Vagina (tissue), 2 donors: Measurements from ENCODE around the gene TMC7. TPM values are rescaled to one million over a fixed set of nuclear protein-coding genes. Genes with fewer than 3 reads are reported as not detected.

Experiments used
- DNase-seq, 2 donors: peaks; one replicate each; pipeline ENCODE4 v3.0.0-alpha.2; 2017; ENCODE audit errors: extremely low spot score in 2 of 2
- H3K27ac ChIP-seq: fragments of 200-600 bp; sonication (generic); one replicate; pipeline ENCODE4 v1.5.1; 2019
- H3K27me3 ChIP-seq: fragments of 200-600 bp; sonication (generic); one replicate; pipeline ENCODE4 v1.5.1; 2019
- H3K36me3 ChIP-seq, 2 donors: fragments of 200-600 bp; sonication (generic); one replicate each; pipeline ENCODE4 v1.5.1; 2017 to 2019
- H3K4me1 ChIP-seq: fragments of 200-600 bp; sonication (generic); one replicate; pipeline ENCODE4 v1.5.1; 2019
- H3K4me3 ChIP-seq, 2 donors: fragments of 200-600 bp; sonication (generic); 1 replicate in 1 of 2; 2 replicates in 1 of 2; pipeline ENCODE4 v1.5.1; 2016 to 2019
- H3K9me3 ChIP-seq: fragments of 200-600 bp; sonication (generic); one replicate; pipeline ENCODE4 v1.5.1; 2019
- CTCF ChIP-seq, 3 experiments: fragments of 450-650 bp in 2 of 3; fragments of 200-600 bp in 1 of 3; sonication (generic) in 1 of 3; IDR thresholded peaks; one replicate each; pipeline ENCODE4 v1.5.1; 2017 to 2019; ENCODE audit warnings: antibody characterized with exemption in 3 of 3, mild to moderate bottlenecking in 2 of 3, moderate library complexity in 2 of 3
- POLR2A ChIP-seq, 2 donors: fragments of 450-650 bp; IDR thresholded peaks; one replicate each; pipeline ENCODE4 v1.6.1; 2017; ENCODE audit warnings: antibody characterized with exemption in 2 of 2, mild to moderate bottlenecking in 2 of 2, moderate library complexity in 2 of 2
- POLR2AphosphoS5 ChIP-seq, 2 donors: sonication (generic); formaldehyde crosslinking; IDR thresholded peaks; one replicate each; pipeline ENCODE4 v1.9.0; 2017; ENCODE audit warnings: antibody characterized with exemption in 2 of 2, mild to moderate bottlenecking in 2 of 2, low read depth in 1 of 2; ENCODE audit not compliant: insufficient read depth in 1 of 2
- intact Hi-C: fragments of 100-400 bp; cut with DNase I; formaldehyde crosslinking; loops from one replicate; pipeline ENCODE4 v1.15.1; 2023
- total RNA-seq: library from RNA; depleted of rRNA; stranded (reverse); fragments of >200 nt; gene quantifications from one replicate; pipeline ENCODE4 v1.2.3, GENCODE V29; 2016

The TMC7 gene
- total RNA-seq, 1 donor from 2014 or later, result 1.7 TPM

DNA sequence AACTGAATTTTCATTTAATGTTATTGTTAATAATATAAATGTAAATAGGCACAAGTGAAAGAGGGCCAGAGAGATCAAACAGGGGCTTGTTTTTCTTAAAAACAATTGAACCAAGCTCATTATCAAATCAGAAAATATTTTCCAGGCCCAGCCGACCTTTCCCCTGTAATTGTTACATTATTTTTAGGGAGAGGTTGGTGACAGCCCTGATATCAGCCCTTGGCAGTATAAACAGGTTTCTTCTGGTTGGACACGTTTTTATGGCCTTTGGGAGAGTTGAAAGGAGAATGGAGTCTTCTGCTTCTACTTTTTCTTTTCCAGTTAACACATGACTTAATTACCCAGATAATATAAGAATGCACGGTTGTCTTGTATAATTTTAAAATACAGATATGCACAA lies 43.7 kb downstream of the TMC7 start:
- Histone ChIP-seq H3K27ac (no peak overlapping the region), H3K9me3 (no peaks in the 10 kb centered on the region), H3K4me3 (no peak overlapping the region), H3K27me3 (no peaks in the 10 kb centered on the region), H3K36me3 (no peaks in the 10 kb centered on the region), H3K4me1 (no peaks in the 10 kb centered on the region)
- TF ChIP-seq POLR2AphosphoS5 (IDR thresholded peaks at IDR 0.05; ENCODE audit: insufficient read depth in 1 of 2, low read depth in 1 of 2) (no peak), POLR2A (IDR thresholded peaks at IDR 0.05) (no peak), CTCF (IDR thresholded peaks at IDR 0.05) (no peak)
- intact Hi-C loops, result no loop called here
- no peak for DNase-seq

DNA sequence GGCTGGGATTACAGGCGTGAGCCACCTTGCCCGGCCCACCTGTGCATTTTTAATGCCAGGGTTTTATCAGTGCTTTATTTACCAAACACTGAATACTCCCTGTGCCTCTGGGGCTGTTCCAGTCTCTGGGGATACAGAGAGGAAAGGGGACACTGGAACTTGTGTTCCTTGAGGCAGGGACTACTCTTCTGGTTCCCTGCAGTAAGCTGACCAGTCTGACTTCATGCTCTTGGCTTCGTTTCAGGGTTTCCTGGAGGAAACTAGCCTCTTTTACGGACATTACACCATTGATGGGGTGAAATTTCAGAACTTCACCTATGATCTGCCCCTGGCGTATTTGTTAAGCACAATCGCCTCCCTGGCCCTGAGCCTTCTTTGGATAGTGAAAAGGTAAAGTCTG lies 46.2 kb downstream of the TMC7 start:
- TF ChIP-seq POLR2AphosphoS5 (IDR thresholded peaks at IDR 0.05; ENCODE audit: insufficient read depth in 1 of 2, low read depth in 1 of 2) (no peak), POLR2A (IDR thresholded peaks at IDR 0.05) (no peak), CTCF (IDR thresholded peaks at IDR 0.05) (no peak)
- no peaks in the 10 kb centered on the region for H3K27me3 ChIP-seq
- H3K36me3 ChIP-seq, result no peaks in the 10 kb centered on the region
- no peak overlapping the region for H3K27ac ChIP-seq
- no peaks in the 10 kb centered on the region for H3K4me1 ChIP-seq
- DNase-seq, result no peak
- intact Hi-C loops, result no loop called here
- H3K9me3 ChIP-seq, result no peaks in the 10 kb centered on the region
- no peak overlapping the region for H3K4me3 ChIP-seq

GRCh38 chr16:19031738-19032137 lies 48.0 kb downstream of the TMC7 start:
- Histone ChIP-seq H3K27ac (no peak overlapping the region), H3K27me3 (no peaks in the 10 kb centered on the region), H3K4me3 (no peak overlapping the region), H3K4me1 (no peaks in the 10 kb centered on the region), H3K36me3 (no peaks in the 10 kb centered on the region), H3K9me3 (peaks cover 2% of the 10 kb centered on the region)
- DNase-seq, result no peak
- no peak for TF ChIP-seq POLR2A (IDR thresholded peaks at IDR 0.05)
- no peak for TF ChIP-seq CTCF (IDR thresholded peaks at IDR 0.05)
- TF ChIP-seq POLR2AphosphoS5 (IDR thresholded peaks at IDR 0.05; ENCODE audit: insufficient read depth in 1 of 2, low read depth in 1 of 2), result no peak
- intact Hi-C loops, result no loop called here

- intact Hi-C loops, result no loop called here
- no peaks in the 10 kb centered on the region for H3K27me3 ChIP-seq
- no peaks in the 10 kb centered on the region for H3K36me3 ChIP-seq
- DNase-seq, result no peak
- TF ChIP-seq CTCF (IDR thresholded peaks at IDR 0.05) (no peak), POLR2AphosphoS5 (IDR thresholded peaks at IDR 0.05; ENCODE audit: insufficient read depth in 1 of 2, low read depth in 1 of 2) (no peak), POLR2A (IDR thresholded peaks at IDR 0.05) (no peak)
- no peak overlapping the region for H3K27ac ChIP-seq
- no peaks in the 10 kb centered on the region for H3K4me1 ChIP-seq
- peaks cover 2% of the 10 kb centered on the region for H3K9me3 ChIP-seq
- H3K4me3 ChIP-seq, result no peak overlapping the region
These were observed 50.0 kb downstream of the TMC7 start for GRCh38 chr16:19033761-19034160.

DNA sequence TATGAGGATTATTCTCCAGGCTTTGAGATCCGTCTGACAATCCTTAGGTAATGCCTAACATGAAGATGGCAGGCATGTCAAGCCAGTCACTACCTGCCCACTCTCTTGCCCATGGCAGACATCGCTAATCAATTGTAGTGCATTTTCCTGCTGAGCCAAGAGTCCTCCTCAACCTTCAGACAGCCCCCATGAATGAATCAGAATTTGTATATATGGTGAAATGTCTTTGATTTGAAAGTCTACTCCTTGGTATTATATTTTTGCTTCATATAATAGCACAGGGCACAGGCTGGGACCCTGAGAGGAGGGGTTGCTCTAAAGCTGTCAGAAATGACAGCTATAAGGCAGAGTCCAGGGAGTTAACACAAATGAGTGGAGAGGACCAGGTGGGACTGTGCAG lies 56.7 kb downstream of the TMC7 start:
- no peak for TF ChIP-seq CTCF (IDR thresholded peaks at IDR 0.05)
- TF ChIP-seq POLR2AphosphoS5 (IDR thresholded peaks at IDR 0.05; ENCODE audit: insufficient read depth in 1 of 2, low read depth in 1 of 2), result no peak
- no peak for TF ChIP-seq POLR2A (IDR thresholded peaks at IDR 0.05)
- no peak for DNase-seq
- Histone ChIP-seq H3K4me3 (no peak overlapping the region), H3K36me3 (no peaks in the 10 kb centered on the region), H3K4me1 (no peaks in the 10 kb centered on the region), H3K9me3 (peaks cover 2% of the 10 kb centered on the region), H3K27ac (no peak overlapping the region), H3K27me3 (no peaks in the 10 kb centered on the region)
- intact Hi-C loops, result no loop called here
